K562 (cell line): Measurements from ENCODE around the gene NEB. TPM values are rescaled to one million over a fixed set of nuclear protein-coding genes. Genes with fewer than 3 reads are reported as not detected.

Experiments used
- ATAC-seq: fragments of 200-7000 bp; cut with Tn5 transposase; 3 replicates; pipeline ENCODE4 v1.9.1; 2020; ENCODE audit warnings: moderate library complexity
- BruUV-seq: library from RNA; stranded (reverse); fragments of 400-500 nt; replicated peaks from 2 replicates; lab custom pipeline; 2021; lab: Mats Ljungman, UMichigan
- CTCF ChIA-PET: fragments of 300-600 bp; formaldehyde crosslinking; extraction: SDS; loops from one replicate; lab custom pipeline; 2021; ENCODE audit warnings: low intra/inter-chr PET ratio; lab: Yijun Ruan, JAX
- POLR2A ChIA-PET: fragments of 300-600, 350-650 bp; sonication (Branson Sonifier 250); formaldehyde crosslinking; extraction: SDS; loops from one replicate; lab custom pipeline; 2021; ENCODE audit warnings: antibody characterized with exemption, inconsistent platforms; lab: Yijun Ruan, JAX
- DNase-seq, 4 experiments: peaks; one replicate each; pipeline versions ENCODE4 v3.0.0 to v3.0.0-alpha.2; 2011 to 2018; ENCODE audit warnings: low spot score in 3 of 4, mixed read lengths in 3 of 4; ENCODE audit errors: extremely low read depth in 1 of 4
- FAIRE-seq: peaks from 2 replicates; lab custom pipeline; 2011; peaks lifted over from hg19 to GRCh38; lab: Jason Lieb, UNC
- H2AFZ ChIP-seq: 2 replicates; pipeline ENCODE4 v1.6.0; 2011; ENCODE audit warnings: low read depth, low read length, control low read depth, inconsistent platforms
- H3K27ac ChIP-seq: fragments of 200-600 bp; 3 replicates; pipeline ENCODE4 v1.8.0; 2011; ENCODE audit warnings: low read depth, mild to moderate bottlenecking, control low read depth, inconsistent platforms, low read length, moderate library complexity, mixed read lengths; ENCODE audit errors: extremely low read depth
- H3K27me3 ChIP-seq, 2 experiments: fragments of 300-600 bp in 1 of 2; 2 replicates in 1 of 2; 3 replicates in 1 of 2; pipeline versions ENCODE4 v1.6.0 to v1.8.0; 2011; ENCODE audit warnings: inconsistent platforms in 2 of 2, low read length in 2 of 2, mild to moderate bottlenecking in 1 of 2, mixed read lengths in 1 of 2, moderate library complexity in 1 of 2; ENCODE audit not compliant: control insufficient read depth in 2 of 2, insufficient read depth in 2 of 2
- H3K36me3 ChIP-seq: fragments of 300-600 bp; 3 replicates; pipeline ENCODE4 v1.8.0; 2011; ENCODE audit warnings: mild to moderate bottlenecking, low read length, inconsistent platforms; ENCODE audit not compliant: control insufficient read depth, insufficient read depth
- H3K4me1 ChIP-seq, 2 experiments: fragments of 200-600 bp in 1 of 2; replicated peaks in 1 of 2; 2 replicates in 1 of 2; 3 replicates in 1 of 2; pipeline versions ENCODE4 v1.5.1 to v1.8.0; 2011; ENCODE audit warnings: inconsistent platforms in 2 of 2, low read length in 2 of 2, mild to moderate bottlenecking in 1 of 2, mixed read lengths in 1 of 2, moderate library complexity in 1 of 2; ENCODE audit not compliant: control insufficient read depth in 2 of 2, insufficient read depth in 2 of 2
- H3K4me2 ChIP-seq: 2 replicates; pipeline ENCODE4 v1.6.1; 2011; ENCODE audit warnings: low read length, control low read depth, inconsistent platforms, mixed read lengths; ENCODE audit not compliant: insufficient read depth
- H3K4me3 ChIP-seq: fragments of 200-600 bp; sonication (generic), shearing (Covaris generic); 2 replicates; pipeline ENCODE4 v1.5.1; 2016; ENCODE audit warnings: control low read depth, inconsistent platforms
- H3K79me2 ChIP-seq: fragments of 200-600 bp; 3 replicates; pipeline ENCODE4 v1.8.0; 2011; ENCODE audit warnings: low read length, inconsistent platforms; ENCODE audit not compliant: control insufficient read depth, insufficient read depth
- H3K9ac ChIP-seq, 2 experiments: 2 replicates each; pipeline versions ENCODE4 v1.6.0 to v1.6.1; 2011; ENCODE audit warnings: low read depth in 2 of 2, low read length in 2 of 2, control low read depth in 1 of 2, inconsistent platforms in 1 of 2, mild to moderate bottlenecking in 1 of 2, mixed read lengths in 1 of 2; ENCODE audit not compliant: insufficient read depth in 1 of 2
- H3K9me1 ChIP-seq: one replicate; pipeline ENCODE4 v1.6.0; 2011; ENCODE audit warnings: inconsistent platforms, mild to moderate bottlenecking, low read length, moderate library complexity; ENCODE audit not compliant: control insufficient read depth, insufficient read depth
- H3K9me3 ChIP-seq: replicated peaks from 2 replicates; pipeline ENCODE4 v1.5.1; 2011; ENCODE audit warnings: low read depth, low read length, inconsistent platforms; ENCODE audit not compliant: control insufficient read depth, insufficient read depth
- H4K20me1 ChIP-seq: replicated peaks from 2 replicates; pipeline ENCODE4 v1.6.1; 2011; ENCODE audit warnings: low read length, inconsistent platforms, mixed read lengths; ENCODE audit not compliant: control insufficient read depth, insufficient read depth
- BRD4 ChIP-seq: fragments of 200-600 bp; sonication (generic); IDR thresholded peaks from 2 replicates; pipeline ENCODE4 v1.6.1; 2017; ENCODE audit warnings: inconsistent platforms
- BRD9 ChIP-seq: fragments of 450-650 bp; IDR thresholded peaks from 2 replicates; pipeline ENCODE4 v1.6.1; 2018; ENCODE audit warnings: low read depth; ENCODE audit not compliant: partially characterized antibody
- FOS ChIP-seq: IDR thresholded peaks from 3 replicates; pipeline ENCODE4 v1.6.1; 2011; ENCODE audit not compliant: insufficient read length; ENCODE audit errors: extremely low read depth
- HMG20A ChIP-seq: fragments of 450-650 bp; formaldehyde crosslinking; conservative IDR thresholded peaks from 2 replicates; pipeline ENCODE4 v1.4.0; 2020; ENCODE audit warnings: mild to moderate bottlenecking, mixed read lengths
- NFE2L1 ChIP-seq: fragments of 450-650 bp; IDR thresholded peaks from 2 replicates; pipeline ENCODE4 v1.6.1; 2016; ENCODE audit warnings: missing genetic modification characterization, low read depth, mild to moderate bottlenecking, missing compliant biosample characterization, moderate library complexity, borderline replicate concordance
- PHB ChIP-seq: fragments of 250-450 bp; sonication (Bioruptor Pico); IDR thresholded peaks from 2 replicates; pipeline ENCODE4 v1.5.0; 2021
- SMARCC2 ChIP-seq: fragments of 450-650 bp; IDR thresholded peaks from 2 replicates; pipeline ENCODE4 v1.6.1; 2017; ENCODE audit warnings: antibody characterized with exemption, moderate library complexity, mild to moderate bottlenecking, low read depth
- SUPT5H ChIP-seq: fragments of 450-650 bp; IDR thresholded peaks from 2 replicates; pipeline ENCODE4 v1.6.1; 2016
- TAL1 ChIP-seq: fragments of 450-650 bp; IDR thresholded peaks from 2 replicates; pipeline ENCODE4 v1.6.1; 2016; ENCODE audit warnings: mild to moderate bottlenecking
- TCF3 ChIP-seq: sonication (generic); formaldehyde crosslinking; IDR thresholded peaks from 2 replicates; pipeline ENCODE4 v1.4.0; 2020; ENCODE audit warnings: mild to moderate bottlenecking, missing genetic modification reagents
- U2AF1 ChIP-seq: fragments of 200-400 bp; formaldehyde crosslinking; optimal IDR thresholded peaks from 2 replicates; pipeline ENCODE3; 2017; ENCODE audit warnings: mild to moderate bottlenecking, low read depth, low read length, moderate library complexity
- ZHX1 ChIP-seq: fragments of 150-350 bp; conservative IDR thresholded peaks from 2 replicates; pipeline ENCODE4 v1.6.1; 2014; ENCODE audit warnings: low read length
- ZNF174 ChIP-seq: fragments of 250-450 bp; sonication (Bioruptor Pico); IDR thresholded peaks from 2 replicates; pipeline ENCODE4 v1.4.0; 2020; ENCODE audit warnings: mild to moderate bottlenecking
- ZNF354B ChIP-seq: fragments of 250-450 bp; sonication (Bioruptor Pico); IDR thresholded peaks from 2 replicates; pipeline ENCODE4 v1.4.0; 2020
- ZNF644 ChIP-seq: fragments of 200-800 bp; sonication (Bioruptor generic); IDR thresholded peaks from 2 replicates; pipeline ENCODE4 v1.6.1; 2016; ENCODE audit warnings: low read depth, missing genetic modification characterization, missing compliant biosample characterization
- ZNF766 ChIP-seq: fragments of 200-800 bp; sonication (Bioruptor generic); conservative IDR thresholded peaks from 2 replicates; pipeline ENCODE4 v1.6.1; 2016; ENCODE audit warnings: missing genetic modification characterization, missing compliant biosample characterization
- WGBS: fragments of 100-300 bp; shearing (Covaris generic); methylation state at CpG from one replicate; pipeline ENCODE4 v1.1.6; 2016; ENCODE audit warnings: low coverage, mixed read lengths; ENCODE audit not compliant: insufficient coverage; ENCODE audit errors: missing lambda C conversion rate; 5-methylcytosine and 5-hydroxymethylcytosine counted together
- in situ Hi-C: fragments of 300-500 bp; cut with MboI; formaldehyde crosslinking; loops from 4 replicates; pipeline ENCODE4 v1.15.0; 2018; ENCODE audit warnings: inconsistent platforms, mixed read lengths
- intact Hi-C: fragments of 100-400 bp; cut with micrococcal nuclease; formaldehyde crosslinking; loops from 2 replicates; pipeline ENCODE4 v1.14.2; 2022
- polyA plus RNA-seq, 8 experiments: library from polyadenylated mRNA; depleted of rRNA in 4 of 8; stranded (reverse) in 5 of 8; unstranded in 3 of 8; fragments of >200 nt; fragmentation: Nextera tagmentation in 2 of 8; fragmentation: Illumina TruSeq in 1 of 8; extraction: Ambion mirVana in 2 of 8; extraction: Trizol in 1 of 8; gene quantifications; 2 replicates each; pipeline versions ENCODE4 v1.2.1 to v1.2.3, GENCODE V29; 2011 to 2014; ENCODE audit warnings: inconsistent platforms in 1 of 8, missing spikeins in 1 of 8
- total RNA-seq, 7 experiments: library from RNA; depleted of rRNA in 6 of 7; stranded (reverse); fragments of >200 nt in 6 of 7; fragmentation: Illumina TruSeq in 2 of 7; extraction: Trizol in 2 of 7; gene quantifications; 2 replicates each; pipeline versions ENCODE4 v1.2.1 to v1.2.3, GENCODE V29; 2011 to 2021; ENCODE audit warnings: low replicate concordance in 1 of 7
- TF ChIP-seq, protein P1 (sequence below): sonication (generic); formaldehyde crosslinking; IDR thresholded peaks from 2 replicates; pipeline ENCODE4 v1.8.1; 2023; ENCODE audit warnings: mild to moderate bottlenecking, missing genetic modification reagents
- TF ChIP-seq, protein P2 (sequence below): conservative IDR thresholded peaks from 2 replicates; pipeline ENCODE4 v1.6.1; 2011; ENCODE audit warnings: low read depth, mild to moderate bottlenecking, low read length; ENCODE audit not compliant: control insufficient read depth
- TF ChIP-seq, protein P3 (sequence below): fragments of 250-450 bp; sonication (Bioruptor Pico); IDR thresholded peaks from 2 replicates; pipeline ENCODE4 v1.4.0; 2020; ENCODE audit warnings: borderline replicate concordance

NEB gene
- total and polyA plus RNA-seq, 9 of the 15 experiments (the other 6 are each of a cell fraction or from before 2014, with no cell fraction given): 1.7 to 3.8 (median 2.9) TPM

GRCh38 chr2:151729415-151729811 lies 4.9 kb downstream of the NEB start:
- H3K4me2 ChIP-seq: no peak overlapping the region
- H3K36me3 ChIP-seq: no peaks in the 10 kb centered on the region
- H3K4me3 ChIP-seq: no peak overlapping the region
- FAIRE-seq (no peak), ATAC-seq (no peak), DNase-seq (no peak)
- H3K79me2 ChIP-seq: no peaks in the 10 kb centered on the region
- POLR2A ChIA-PET: interaction anchor here (0.7 to 2.6 kb wide), 2 partner anchors 13 to 35 kb away, joined by 3 to 6 read pairs; no protein-coding TSS in a partner anchor
- no peak overlapping the region for H2AFZ ChIP-seq
- in situ Hi-C loops: no loop called here
- intact Hi-C loops: no loop called here
- no peak overlapping the region for H3K9ac ChIP-seq
- no peaks in the 10 kb centered on the region for H3K9me3 ChIP-seq
- H4K20me1 ChIP-seq: no peaks in the 10 kb centered on the region
- H3K4me1 ChIP-seq: no peaks in the 10 kb centered on the region
- TF ChIP-seq SMARCC2 (no peak), HMG20A (no peak), PHB (CRISPR knock-in tag) (no peak), TAL1 (no peak), ZHX1 (no peak), NFE2L1 (tag) (no peak), SUPT5H (no peak), TCF3 (CRISPR knock-in tag) (no peak), ZNF354B (CRISPR knock-in tag) (no peak), ZNF766 (CRISPR knock-in tag) (no peak), ZNF644 (no peak), BRD9 (no peak), U2AF1 (no peak), BRD4 (no peak), ZNF174 (CRISPR knock-in tag) (no peak), FOS (no peak)
- TF ChIP-seq, protein P1, sequence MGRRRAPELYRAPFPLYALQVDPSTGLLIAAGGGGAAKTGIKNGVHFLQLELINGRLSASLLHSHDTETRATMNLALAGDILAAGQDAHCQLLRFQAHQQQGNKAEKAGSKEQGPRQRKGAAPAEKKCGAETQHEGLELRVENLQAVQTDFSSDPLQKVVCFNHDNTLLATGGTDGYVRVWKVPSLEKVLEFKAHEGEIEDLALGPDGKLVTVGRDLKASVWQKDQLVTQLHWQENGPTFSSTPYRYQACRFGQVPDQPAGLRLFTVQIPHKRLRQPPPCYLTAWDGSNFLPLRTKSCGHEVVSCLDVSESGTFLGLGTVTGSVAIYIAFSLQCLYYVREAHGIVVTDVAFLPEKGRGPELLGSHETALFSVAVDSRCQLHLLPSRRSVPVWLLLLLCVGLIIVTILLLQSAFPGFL (CRISPR knock-in tag): no peak
- TF ChIP-seq, protein P2, sequence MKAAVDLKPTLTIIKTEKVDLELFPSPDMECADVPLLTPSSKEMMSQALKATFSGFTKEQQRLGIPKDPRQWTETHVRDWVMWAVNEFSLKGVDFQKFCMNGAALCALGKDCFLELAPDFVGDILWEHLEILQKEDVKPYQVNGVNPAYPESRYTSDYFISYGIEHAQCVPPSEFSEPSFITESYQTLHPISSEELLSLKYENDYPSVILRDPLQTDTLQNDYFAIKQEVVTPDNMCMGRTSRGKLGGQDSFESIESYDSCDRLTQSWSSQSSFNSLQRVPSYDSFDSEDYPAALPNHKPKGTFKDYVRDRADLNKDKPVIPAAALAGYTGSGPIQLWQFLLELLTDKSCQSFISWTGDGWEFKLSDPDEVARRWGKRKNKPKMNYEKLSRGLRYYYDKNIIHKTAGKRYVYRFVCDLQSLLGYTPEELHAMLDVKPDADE: no peak
- TF ChIP-seq, protein P3, sequence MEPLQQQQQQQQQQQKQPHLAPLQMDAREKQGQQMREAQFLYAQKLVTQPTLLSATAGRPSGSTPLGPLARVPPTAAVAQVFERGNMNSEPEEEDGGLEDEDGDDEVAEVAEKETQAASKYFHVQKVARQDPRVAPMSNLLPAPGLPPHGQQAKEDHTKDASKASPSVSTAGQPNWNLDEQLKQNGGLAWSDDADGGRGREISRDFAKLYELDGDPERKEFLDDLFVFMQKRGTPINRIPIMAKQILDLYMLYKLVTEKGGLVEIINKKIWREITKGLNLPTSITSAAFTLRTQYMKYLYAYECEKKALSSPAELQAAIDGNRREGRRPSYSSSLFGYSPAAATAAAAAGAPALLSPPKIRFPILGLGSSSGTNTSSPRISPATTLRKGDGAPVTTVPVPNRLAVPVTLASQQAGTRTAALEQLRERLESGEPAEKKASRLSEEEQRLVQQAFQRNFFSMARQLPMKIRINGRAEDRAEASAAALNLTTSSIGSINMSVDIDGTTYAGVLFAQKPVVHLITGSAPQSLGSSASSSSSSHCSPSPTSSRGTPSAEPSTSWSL (CRISPR knock-in tag): no peak
- H3K27me3 ChIP-seq: no peaks in the 10 kb centered on the region
- no peaks in the 10 kb centered on the region for H3K9me1 ChIP-seq
- H3K27ac ChIP-seq: no peak overlapping the region
- no TSS peak for BruUV-seq
- 63% methylated on average over 3 of the region's 3 CpGs for WGBS
- CTCF ChIA-PET: no interaction called here
